H9 (cell line): ENCODE results near the gene BAZ1B. TPM values are rescaled to one million over a fixed set of nuclear protein-coding genes. Genes with fewer than 3 reads are reported as not detected.

Experiments
- DNase-seq: peaks from one replicate; pipeline ENCODE4 v3.0.0-alpha.2; 2017
- H2AFZ ChIP-seq: one replicate; pipeline ENCODE4 v1.6.1; 2013; ENCODE audit warnings: mild to moderate bottlenecking, low read length, control low read depth, moderate library complexity
- H2AK5ac ChIP-seq: 2 replicates; pipeline ENCODE4 v1.6.1; 2013; ENCODE audit warnings: low read length, control low read depth, mixed read lengths; ENCODE audit not compliant: insufficient read length
- H2BK120ac ChIP-seq: one replicate; pipeline ENCODE4 v1.6.1; 2013; ENCODE audit warnings: low read depth, mild to moderate bottlenecking, low read length, control low read depth, inconsistent platforms; ENCODE audit not compliant: poor library complexity, severe bottlenecking
- H2BK12ac ChIP-seq: 2 replicates; pipeline ENCODE4 v1.6.1; 2013; ENCODE audit warnings: low read length, control low read depth, mixed read lengths, low read depth; ENCODE audit not compliant: insufficient read length
- H2BK15ac ChIP-seq: 2 replicates; pipeline ENCODE4 v1.6.1; 2013; ENCODE audit warnings: low read depth, low read length, control low read depth
- H2BK20ac ChIP-seq: one replicate; pipeline ENCODE4 v1.6.1; 2013; ENCODE audit warnings: low read depth, mild to moderate bottlenecking, low read length, control low read depth, inconsistent platforms; ENCODE audit not compliant: poor library complexity, severe bottlenecking
- H2BK5ac ChIP-seq: 2 replicates; pipeline ENCODE4 v1.6.1; 2013; ENCODE audit warnings: low read length, control low read depth, mixed read lengths; ENCODE audit not compliant: insufficient read length
- H3K14ac ChIP-seq: 2 replicates; pipeline ENCODE4 v1.6.1; 2013; ENCODE audit warnings: low read length, control low read depth; ENCODE audit not compliant: insufficient read depth
- H3K18ac ChIP-seq: 2 replicates; pipeline ENCODE4 v1.6.1; 2013; ENCODE audit warnings: low read depth, mild to moderate bottlenecking, mixed read lengths, low read length, control low read depth; ENCODE audit not compliant: insufficient read length
- H3K23ac ChIP-seq: 2 replicates; pipeline ENCODE4 v1.6.1; 2013; ENCODE audit warnings: low read length, control low read depth, mixed read lengths, low read depth; ENCODE audit not compliant: insufficient read length
- H3K23me2 ChIP-seq: 2 replicates; pipeline ENCODE4 v1.6.1; 2013; ENCODE audit warnings: low read depth, mild to moderate bottlenecking, mixed read lengths, low read length, control low read depth; ENCODE audit not compliant: insufficient read length, poor library complexity, severe bottlenecking
- H3K27ac ChIP-seq: 2 replicates; pipeline ENCODE4 v1.5.1; 2013; ENCODE audit warnings: low read length, control low read depth, mixed read lengths, low read depth; ENCODE audit not compliant: insufficient read length
- H3K27me3 ChIP-seq: 2 replicates; pipeline ENCODE4 v1.6.1; 2013; ENCODE audit warnings: low read length, control low read depth, inconsistent platforms; ENCODE audit not compliant: insufficient read depth
- H3K4ac ChIP-seq: 2 replicates; pipeline ENCODE4 v1.6.1; 2013; ENCODE audit warnings: low read depth, mild to moderate bottlenecking, control low read depth, inconsistent platforms, low read length, moderate library complexity
- H3K4me1 ChIP-seq: 2 replicates; pipeline ENCODE4 v1.6.1; 2013; ENCODE audit warnings: low read length, control low read depth, inconsistent platforms; ENCODE audit not compliant: insufficient read depth
- H3K4me2 ChIP-seq: 2 replicates; pipeline ENCODE4 v1.6.1; 2013; ENCODE audit warnings: low read length, control low read depth, mixed read lengths; ENCODE audit not compliant: insufficient read length, insufficient read depth
- H3K56ac ChIP-seq: 2 replicates; pipeline ENCODE4 v1.6.1; 2013; ENCODE audit warnings: low read depth, mild to moderate bottlenecking, mixed read lengths, low read length, control low read depth; ENCODE audit not compliant: insufficient read length
- H3K79me1 ChIP-seq: 2 replicates; pipeline ENCODE4 v1.6.1; 2013; ENCODE audit warnings: low read depth, mild to moderate bottlenecking, moderate library complexity, low read length, control low read depth, inconsistent platforms; ENCODE audit not compliant: insufficient read depth, poor library complexity, severe bottlenecking
- H3K79me2 ChIP-seq: 2 replicates; pipeline ENCODE4 v1.6.1; 2013; ENCODE audit warnings: low read length, control low read depth, inconsistent platforms; ENCODE audit not compliant: insufficient read depth
- H3K9ac ChIP-seq: 2 replicates; pipeline ENCODE4 v1.6.1; 2013; ENCODE audit warnings: low read length, control low read depth, mixed read lengths; ENCODE audit not compliant: insufficient read length; ENCODE audit errors: extremely low read depth
- H3K9me3 ChIP-seq: one replicate; pipeline ENCODE4 v1.6.1; 2013; ENCODE audit warnings: low read depth, low read length, inconsistent platforms; ENCODE audit not compliant: control insufficient read depth
- H3T11ph ChIP-seq: one replicate; pipeline ENCODE4 v1.6.1; 2013; ENCODE audit warnings: mild to moderate bottlenecking, low read length, control low read depth, inconsistent platforms
- H4K20me1 ChIP-seq: one replicate; pipeline ENCODE4 v1.6.1; 2013; ENCODE audit not compliant: control insufficient read depth, insufficient read length, insufficient read depth
- H4K5ac ChIP-seq: 2 replicates; pipeline ENCODE4 v1.6.1; 2013; ENCODE audit warnings: low read depth, mild to moderate bottlenecking, mixed read lengths, low read length, control low read depth; ENCODE audit not compliant: insufficient read length
- H4K8ac ChIP-seq: replicated peaks from 2 replicates; pipeline ENCODE4 v1.6.1; 2013; ENCODE audit warnings: low read length, control low read depth, mixed read lengths, low read depth; ENCODE audit not compliant: insufficient read length
- H4K91ac ChIP-seq: 2 replicates; pipeline ENCODE4 v1.6.1; 2013; ENCODE audit warnings: low read depth, mild to moderate bottlenecking, moderate library complexity, mixed read lengths, low read length, control low read depth; ENCODE audit not compliant: insufficient read length
- H3K27ac Mint-ChIP-seq, 3 experiments: 2 replicates in 2 of 3; 3 replicates in 1 of 3; pipeline ENCODE4 v1.8.0; 2020 to 2021; ENCODE audit warnings: mixed read lengths in 3 of 3, mild to moderate bottlenecking in 1 of 3, moderate library complexity in 1 of 3
- H3K27me3 Mint-ChIP-seq: 2 replicates; pipeline ENCODE4 v1.8.0; 2021; ENCODE audit warnings: low read depth, mild to moderate bottlenecking, moderate library complexity, mixed read lengths
- H3K36me3 Mint-ChIP-seq, 3 experiments: 2 replicates in 2 of 3; 3 replicates in 1 of 3; pipeline ENCODE4 v1.8.0; 2020 to 2021; ENCODE audit warnings: low read depth in 3 of 3, mixed read lengths in 3 of 3; ENCODE audit not compliant: insufficient read depth in 1 of 3
- H3K4me1 Mint-ChIP-seq, 2 experiments: 2 replicates each; pipeline ENCODE4 v1.8.0; 2020; ENCODE audit warnings: mixed read lengths in 2 of 2
- H3K4me3 Mint-ChIP-seq, 2 experiments: 2 replicates in 1 of 2; 3 replicates in 1 of 2; pipeline ENCODE4 v1.8.0; 2020 to 2021; ENCODE audit warnings: mild to moderate bottlenecking in 2 of 2, mixed read lengths in 2 of 2, moderate library complexity in 1 of 2
- H3K9me3 Mint-ChIP-seq, 2 experiments: 2 replicates in 1 of 2; 3 replicates in 1 of 2; pipeline ENCODE4 v1.8.0; 2020; ENCODE audit warnings: mild to moderate bottlenecking in 2 of 2, mixed read lengths in 2 of 2, moderate library complexity in 1 of 2
- CTCF ChIP-seq: fragments of 200-600 bp; sonication (generic); conservative IDR thresholded peaks from 3 replicates; pipeline ENCODE4 v1.8.0; 2021; ENCODE audit warnings: antibody characterized with exemption, mild to moderate bottlenecking
- total RNA-seq: library from RNA; stranded (reverse); gene quantifications from 2 replicates; pipeline ENCODE4 v1.2.1, GENCODE V29; 2021

The BAZ1B gene
- total RNA-seq, 1 experiment from 2014 or later, result 96.4 TPM

DNA sequence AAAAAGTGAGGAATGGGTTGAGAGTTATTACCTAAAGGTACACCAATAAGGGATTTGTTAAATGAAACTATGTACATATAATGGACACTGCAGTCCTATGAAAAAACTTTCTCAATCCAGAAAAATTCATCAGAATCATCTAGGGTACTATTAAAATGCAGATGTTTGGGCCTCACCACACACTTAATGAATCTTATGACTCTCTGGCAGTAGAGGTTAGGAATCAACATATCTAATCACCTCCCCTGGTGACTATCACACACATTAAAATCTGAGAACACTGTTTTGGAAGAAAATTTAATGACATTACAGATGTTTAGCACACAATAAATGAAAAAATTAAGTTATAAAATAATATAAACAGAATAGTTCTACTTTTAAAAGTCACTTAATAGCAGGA lies 32.1 kb downstream of the BAZ1B start:
- H3K27ac Mint-ChIP-seq, result no peak overlapping the region
- no peak overlapping the region for H4K5ac ChIP-seq
- H3K18ac ChIP-seq, result no peak overlapping the region
- H2BK120ac ChIP-seq, result no peak overlapping the region
- no peak for TF ChIP-seq CTCF
- no peak overlapping the region for H3K23ac ChIP-seq
- H4K8ac ChIP-seq, result no peak overlapping the region
- no peak overlapping the region for H2AFZ ChIP-seq
- H3K9me3 ChIP-seq, result no peaks in the 10 kb centered on the region
- no peaks in the 10 kb centered on the region for H3K23me2 ChIP-seq
- no peaks in the 10 kb centered on the region for H3K9me3 Mint-ChIP-seq
- H2BK20ac ChIP-seq, result no peak overlapping the region
- H2BK12ac ChIP-seq, result no peak overlapping the region
- H3K36me3 Mint-ChIP-seq, result peaks cover 47 to 90% (median 73%) of the 10 kb centered on the region in 3 experiments; a peak in 6 of 7 replicates
- peaks cover 2% of the 10 kb centered on the region; the same call in 1 of the 2 replicates for H3K79me2 ChIP-seq
- no peak overlapping the region for H4K91ac ChIP-seq
- no peaks in the 10 kb centered on the region for H4K20me1 ChIP-seq
- no peak overlapping the region for H3K14ac ChIP-seq
- no peak overlapping the region for H2BK5ac ChIP-seq
- no peak overlapping the region for H3T11ph ChIP-seq
- H3K9ac ChIP-seq, result no peak overlapping the region
- no peak overlapping the region for H2BK15ac ChIP-seq
- H3K4me1 ChIP-seq, result no peaks in the 10 kb centered on the region
- H3K79me1 ChIP-seq, result peaks cover 3% of the 10 kb centered on the region
- no peak overlapping the region for H2AK5ac ChIP-seq
- no peak for DNase-seq
- H3K4ac ChIP-seq, result no peak overlapping the region
- no peaks in the 10 kb centered on the region for H3K27me3 Mint-ChIP-seq
- no peak overlapping the region for H3K4me3 Mint-ChIP-seq
- no peaks in the 10 kb centered on the region for H3K27me3 ChIP-seq
- H3K56ac ChIP-seq, result no peak overlapping the region
- peaks cover 0 to under 1% of the 10 kb centered on the region in 2 experiments; a peak in 1 of 4 replicates for H3K4me1 Mint-ChIP-seq
- no peak overlapping the region for H3K27ac ChIP-seq
- H3K4me2 ChIP-seq, result no peak overlapping the region
